Measurements from ENCODE around the gene MAGED4B.
"Not testable (repeated sequence)": the region's sequence is repeated elsewhere in the genome, so short reads cannot be mapped to it uniquely, and the experiment has no call there.

MAGED4B gene, protein sequence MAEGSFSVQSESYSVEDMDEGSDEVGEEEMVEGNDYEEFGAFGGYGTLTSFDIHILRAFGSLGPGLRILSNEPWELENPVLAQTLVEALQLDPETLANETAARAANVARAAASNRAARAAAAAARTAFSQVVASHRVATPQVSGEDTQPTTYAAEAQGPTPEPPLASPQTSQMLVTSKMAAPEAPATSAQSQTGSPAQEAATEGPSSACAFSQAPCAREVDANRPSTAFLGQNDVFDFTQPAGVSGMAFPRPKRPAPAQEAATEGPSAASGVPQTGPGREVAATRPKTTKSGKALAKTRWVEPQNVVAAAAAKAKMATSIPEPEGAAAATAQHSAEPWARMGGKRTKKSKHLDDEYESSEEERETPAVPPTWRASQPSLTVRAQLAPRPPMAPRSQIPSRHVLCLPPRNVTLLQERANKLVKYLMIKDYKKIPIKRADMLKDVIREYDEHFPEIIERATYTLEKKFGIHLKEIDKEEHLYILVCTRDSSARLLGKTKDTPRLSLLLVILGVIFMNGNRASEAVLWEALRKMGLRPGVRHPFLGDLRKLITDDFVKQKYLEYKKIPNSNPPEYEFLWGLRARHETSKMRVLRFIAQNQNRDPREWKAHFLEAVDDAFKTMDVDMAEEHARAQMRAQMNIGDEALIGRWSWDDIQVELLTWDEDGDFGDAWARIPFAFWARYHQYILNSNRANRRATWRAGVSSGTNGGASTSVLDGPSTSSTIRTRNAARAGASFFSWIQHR

DNA sequence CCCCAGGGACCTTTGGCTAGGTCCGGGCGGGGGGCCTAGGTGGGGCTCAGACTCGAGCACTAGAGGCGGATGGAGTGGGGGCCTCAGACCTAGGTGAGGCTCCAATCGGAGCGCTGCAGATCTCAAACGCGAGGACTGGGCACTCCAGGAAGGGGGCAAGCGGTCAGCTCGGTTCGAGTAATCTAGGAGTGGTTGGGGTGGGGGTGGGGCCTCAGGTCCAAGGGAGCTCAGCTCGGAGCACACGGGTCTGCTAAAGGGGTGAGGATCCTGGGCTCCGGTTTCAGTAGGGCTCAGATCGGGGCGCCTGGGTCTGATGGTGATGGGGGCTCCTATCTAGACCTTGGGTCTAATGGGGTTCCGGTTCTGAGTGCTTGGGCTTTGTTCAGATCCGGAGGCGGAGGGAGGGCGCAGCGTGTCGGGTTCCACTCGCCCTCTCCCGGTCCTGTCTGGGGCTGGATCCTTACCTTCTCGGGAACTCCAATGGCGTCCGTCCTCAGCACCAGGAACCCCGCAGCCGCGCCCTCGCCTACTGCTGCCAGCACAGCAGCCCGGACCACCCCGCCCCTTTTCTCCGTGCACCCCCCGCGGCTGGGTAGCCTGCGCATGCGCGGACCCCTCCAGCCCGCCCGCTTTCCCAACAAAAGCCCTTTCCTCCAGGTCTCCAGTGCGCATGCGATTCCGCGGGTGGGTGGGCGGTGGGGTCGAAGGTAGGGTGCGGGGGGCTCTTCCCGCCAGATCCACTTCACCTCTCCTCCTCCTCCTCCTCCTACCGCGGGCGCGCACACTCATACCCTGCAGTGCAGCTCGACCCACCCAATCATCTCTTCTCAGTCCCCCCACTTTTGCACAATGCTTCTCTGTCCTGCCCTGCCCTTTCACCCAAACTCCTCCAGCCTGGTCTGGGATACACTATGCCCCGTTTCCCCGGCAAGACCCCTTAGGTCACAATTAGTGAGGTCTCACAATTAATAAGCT is at the start of gene MAGED4B:
TSS of gene MAGED4B (minus strand) at position 518 of the 975 bp plus-strand sequence. CDS start 1,011 bp downstream, outside the sequence.
- DNase-seq: not testable (repeated sequence)

- no peak for DNase-seq
These were observed 49.3 kb upstream of the MAGED4B start for GRCh38 chrX:52118262-52118661.

GRCh38 chrX:52082578-52082977 is 13.6 kb upstream of the MAGED4B start:
- no peak for DNase-seq

- DNase-seq: no peak
These were observed 9.1 kb upstream of the MAGED4B start for GRCh38 chrX:52078131-52078530.

GRCh38 chrX:52042288-52042687 is 26.7 kb downstream of the MAGED4B start:
- DNase-seq: not testable (repeated sequence)

- DNase-seq: no peak
These were observed 34.8 kb downstream of the MAGED4B start for GRCh38 chrX:52034211-52034610.

DNA sequence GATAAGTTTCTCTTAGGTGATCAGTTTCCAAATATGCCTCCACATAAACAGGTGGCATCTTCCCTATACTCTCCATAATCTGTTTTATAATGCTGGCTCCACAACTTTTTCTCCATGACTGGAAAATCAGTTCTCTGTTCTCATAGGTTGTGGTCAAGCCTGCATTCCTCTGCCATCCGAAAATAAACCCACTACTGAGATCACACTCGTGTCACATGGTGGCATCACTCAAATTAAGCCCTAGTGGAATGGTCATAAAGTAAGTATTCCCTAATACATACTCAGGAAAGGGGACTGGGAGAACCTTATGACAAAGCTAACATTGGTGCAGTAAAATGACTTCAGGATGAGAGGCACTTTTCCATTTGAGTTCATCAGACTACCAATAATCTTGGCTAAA is 37.6 kb downstream of the MAGED4B start:
- DNase-seq: no peak

DNA sequence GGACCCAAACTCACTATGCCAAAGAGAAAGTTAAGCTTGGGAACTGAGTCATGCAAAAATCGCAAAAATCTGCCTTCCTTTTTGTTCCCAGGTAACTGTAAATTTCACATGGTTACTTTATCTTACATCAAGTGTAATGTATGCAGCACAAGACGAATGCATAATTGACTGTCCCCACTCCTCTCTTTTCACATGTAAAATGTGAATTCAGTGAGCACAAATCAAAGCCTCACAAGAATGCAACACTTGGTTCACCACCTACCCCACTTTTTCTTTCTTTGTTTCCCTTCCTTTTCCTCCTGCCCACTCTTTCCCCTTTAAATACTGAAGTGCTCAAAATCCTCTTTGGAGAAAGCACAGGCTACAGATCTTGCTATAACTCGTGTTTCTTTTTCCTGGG is 53.2 kb downstream of the MAGED4B start:
- no peak for DNase-seq

Measured in activated CD4-positive, alpha-beta T cell treated with anti-CD3 and anti-CD28 coated beads for 1 hour (primary cell).